GM20431 (cell line): Measurements from ENCODE around the gene CAMSAP1.
"Not testable (repeated sequence)": the region's sequence is repeated elsewhere in the genome, so short reads cannot be mapped to it uniquely, and the experiment has no call there.

Experiments
- in situ Hi-C: fragments of 300-500 bp; cut with MseI, MboI; formaldehyde crosslinking; loops from one replicate; pipeline ENCODE4 v1.15.0; 2020; ENCODE audit warnings: low sequenced_read_pairs; ENCODE audit not compliant: unreplicated experiment

CAMSAP1 gene

GRCh38 chr9:135924628-135925338 lies 17.4 kb upstream of the CAMSAP1 start:
- in situ Hi-C loops: no loop called here

GRCh38 chr9:135923508-135923907 lies 16.2 kb upstream of the CAMSAP1 start:
- in situ Hi-C loops: no loop called here

- in situ Hi-C loops: no loop called here
These were observed 14.5 kb upstream of the CAMSAP1 start for GRCh38 chr9:135921749-135922310.

DNA sequence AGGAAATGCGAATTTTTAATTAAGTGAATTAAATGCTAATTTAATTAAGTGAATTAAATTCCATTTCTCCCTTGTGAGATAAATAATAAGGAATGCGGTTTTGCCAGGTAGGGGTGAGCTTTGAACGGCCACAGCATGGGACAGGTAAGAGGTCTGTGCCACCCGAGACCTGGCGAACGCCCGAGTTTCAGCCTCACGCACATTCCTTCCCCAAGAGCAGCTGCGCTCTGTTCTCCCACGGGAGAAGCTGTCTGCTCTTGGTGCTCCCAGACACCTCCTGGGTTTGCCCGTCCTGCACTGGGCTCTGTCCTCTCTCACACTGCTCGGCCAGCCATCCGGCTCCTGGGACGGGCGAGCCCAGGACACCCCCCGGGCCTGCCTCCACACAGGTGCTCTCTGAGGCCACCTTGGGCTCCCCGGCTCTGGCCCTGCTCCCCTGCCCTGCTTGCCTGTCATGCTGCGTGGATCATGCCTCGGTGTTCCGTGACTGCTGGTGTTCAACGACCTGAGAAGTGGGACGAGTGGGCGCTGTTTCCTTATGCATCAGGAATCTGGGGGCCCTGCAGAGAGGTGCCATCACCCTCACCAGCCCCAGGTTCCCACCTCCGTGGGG lies 13.7 kb upstream of the CAMSAP1 start:
- in situ Hi-C loops: no loop called here

DNA sequence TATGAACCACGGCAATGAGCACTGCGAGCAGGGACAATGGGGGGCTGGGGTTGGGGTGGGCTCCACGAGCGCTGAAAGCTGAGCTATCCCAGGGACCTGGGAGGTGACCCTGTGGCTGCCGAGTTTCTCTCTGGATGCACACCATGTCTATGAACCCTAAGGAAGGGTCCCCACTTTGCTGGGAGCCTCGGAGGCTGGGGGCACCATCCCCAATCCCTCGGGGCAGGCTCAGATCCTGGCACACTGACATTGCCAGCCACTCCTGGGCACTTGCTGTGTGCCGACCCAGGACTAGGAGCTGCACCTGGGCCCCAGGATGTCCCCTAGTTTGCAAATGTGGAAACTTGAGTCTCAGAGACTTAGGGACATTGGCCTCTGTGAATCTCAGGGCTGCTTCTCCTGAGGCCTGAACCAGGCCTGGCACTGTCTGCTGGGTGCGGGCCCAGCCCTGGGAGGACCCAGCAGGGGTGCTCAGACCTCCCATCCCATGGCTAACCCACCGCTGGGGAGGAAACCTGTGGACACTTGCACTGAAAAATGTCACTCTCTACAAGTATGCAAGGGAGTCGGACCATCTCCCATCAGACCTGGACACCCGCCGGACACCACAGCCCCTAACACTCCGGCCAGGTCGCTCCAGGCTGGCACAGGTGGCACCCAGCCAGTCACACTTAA lies 13.0 kb upstream of the CAMSAP1 start:
- in situ Hi-C loops: no loop called here

DNA sequence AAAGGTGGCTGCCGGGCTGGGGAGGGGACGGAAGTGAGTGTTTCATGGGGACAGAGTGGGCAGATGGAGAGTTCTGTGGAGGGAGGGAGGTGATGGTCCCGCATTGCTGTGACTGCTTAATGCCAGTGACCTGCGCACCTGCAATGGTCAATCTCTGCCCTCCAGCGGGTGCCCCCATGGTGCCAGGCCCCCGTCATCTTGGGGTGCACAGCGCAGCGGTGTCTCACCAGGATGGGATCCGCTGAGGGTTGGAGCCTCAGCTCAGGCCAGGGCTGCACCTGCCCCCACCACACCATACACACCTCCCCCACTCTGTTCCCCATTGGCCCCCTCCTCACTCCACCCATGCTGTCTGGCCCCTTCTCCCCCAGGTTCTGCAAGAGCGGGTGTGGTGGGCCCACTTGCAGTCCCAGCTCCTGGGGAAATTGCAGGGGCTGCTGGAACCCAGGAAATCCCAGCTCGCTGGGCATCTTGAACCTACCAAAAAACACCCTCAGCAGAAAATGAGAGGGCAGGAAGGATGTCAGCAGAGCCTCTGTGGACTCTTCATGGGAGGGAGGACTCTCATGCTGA lies 12.1 kb upstream of the CAMSAP1 start:
- in situ Hi-C loops: no loop called here

DNA sequence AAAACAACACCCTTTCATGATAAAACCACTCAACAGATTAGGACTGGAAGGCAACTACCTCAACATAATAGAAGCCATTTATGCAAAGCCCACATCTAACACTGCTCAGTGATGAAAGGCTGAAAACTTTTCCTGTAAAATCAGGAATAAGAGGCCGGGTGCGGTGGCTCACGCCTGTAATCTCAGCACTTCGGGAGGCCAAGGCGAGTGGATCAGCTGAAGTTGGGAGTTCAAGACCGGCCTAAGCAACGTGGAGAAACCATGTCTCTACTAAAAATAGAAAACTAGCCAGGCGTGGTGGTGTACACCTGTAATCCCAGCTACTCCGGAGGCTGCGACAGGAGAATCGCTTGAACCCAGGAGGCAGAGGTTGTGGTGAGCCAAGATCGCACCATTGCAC lies 8.9 kb upstream of the CAMSAP1 start:
- in situ Hi-C loops: not testable (repeated sequence)

GRCh38 chr9:135914921-135915320 lies 7.6 kb upstream of the CAMSAP1 start:
- in situ Hi-C loops: no loop called here

DNA sequence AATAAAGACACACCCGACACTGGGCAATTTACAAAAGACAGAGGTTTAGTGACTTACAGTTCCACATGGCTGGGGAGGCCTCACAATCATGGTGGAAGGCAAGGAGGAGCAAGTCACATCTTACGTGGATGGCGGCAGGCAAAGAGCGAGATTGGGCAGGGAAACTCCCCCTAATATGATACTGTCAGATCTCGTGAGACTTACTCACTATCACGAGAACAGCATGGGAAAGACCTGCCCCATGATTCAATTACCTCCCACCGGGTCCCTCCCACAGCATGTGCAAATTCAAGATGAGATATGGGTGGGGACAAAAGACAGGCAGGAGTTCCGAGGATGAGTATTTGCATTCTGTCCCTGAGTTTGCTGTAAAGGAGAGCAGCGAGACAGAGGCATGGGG lies 3.9 kb upstream of the CAMSAP1 start:
- in situ Hi-C loops: not testable (repeated sequence)

DNA sequence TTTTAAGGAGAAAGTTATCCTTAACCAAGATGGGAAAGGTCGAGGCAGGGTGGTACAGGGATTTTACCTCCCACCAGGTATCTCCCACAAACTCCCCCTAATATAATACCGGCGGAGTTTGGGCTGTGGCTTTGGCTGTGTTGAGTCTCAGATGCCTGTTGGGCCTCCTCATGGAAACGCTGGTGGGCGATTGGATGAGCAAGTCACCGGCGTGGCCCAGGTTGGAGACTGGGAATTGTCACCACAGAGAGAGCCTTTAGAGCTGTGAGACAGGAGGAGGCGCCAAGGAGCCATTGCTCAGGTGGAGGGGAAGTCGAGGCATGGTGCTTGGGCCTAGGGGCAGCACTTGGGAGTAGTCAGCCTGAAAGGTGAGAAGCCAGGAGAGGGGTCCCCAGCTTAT lies 3.4 kb upstream of the CAMSAP1 start:
- in situ Hi-C loops: no loop called here

- in situ Hi-C loops: no loop called here
These were observed 2.9 kb upstream of the CAMSAP1 start for GRCh38 chr9:135910216-135910615.

- in situ Hi-C loops: no loop called here
These were observed 2.0 kb upstream of the CAMSAP1 start for GRCh38 chr9:135909371-135909770.

DNA sequence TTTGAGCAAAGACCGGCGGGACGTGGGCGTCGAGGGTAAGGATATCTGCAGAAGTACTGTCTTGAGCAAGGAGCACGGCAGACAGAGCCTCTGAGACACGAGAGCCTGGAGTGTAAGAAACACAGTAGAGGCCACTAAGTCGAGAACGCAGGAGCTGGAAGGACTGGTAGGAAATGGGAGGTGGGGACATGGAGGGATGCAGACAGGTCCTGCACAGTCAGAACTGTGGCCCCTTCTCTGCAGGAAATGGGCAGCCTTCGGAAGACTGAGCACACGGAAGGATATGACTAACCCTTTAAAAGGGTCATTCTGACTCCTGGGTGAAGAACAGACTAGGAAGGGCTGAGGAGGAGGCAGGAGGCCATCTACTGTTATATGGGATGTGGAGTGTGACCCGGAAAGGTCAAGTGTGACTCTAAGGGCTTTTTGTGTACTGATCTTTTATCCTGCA lies 1.4 kb upstream of the CAMSAP1 start:
- in situ Hi-C loops: no loop called here

- in situ Hi-C loops: no loop called here
These were observed 877 bp upstream of the CAMSAP1 start for GRCh38 chr9:135908093-135908753.

GRCh38 chr9:135907006-135907430 lies 328 bp downstream of the CAMSAP1 start:
- in situ Hi-C loops: no loop called here

DNA sequence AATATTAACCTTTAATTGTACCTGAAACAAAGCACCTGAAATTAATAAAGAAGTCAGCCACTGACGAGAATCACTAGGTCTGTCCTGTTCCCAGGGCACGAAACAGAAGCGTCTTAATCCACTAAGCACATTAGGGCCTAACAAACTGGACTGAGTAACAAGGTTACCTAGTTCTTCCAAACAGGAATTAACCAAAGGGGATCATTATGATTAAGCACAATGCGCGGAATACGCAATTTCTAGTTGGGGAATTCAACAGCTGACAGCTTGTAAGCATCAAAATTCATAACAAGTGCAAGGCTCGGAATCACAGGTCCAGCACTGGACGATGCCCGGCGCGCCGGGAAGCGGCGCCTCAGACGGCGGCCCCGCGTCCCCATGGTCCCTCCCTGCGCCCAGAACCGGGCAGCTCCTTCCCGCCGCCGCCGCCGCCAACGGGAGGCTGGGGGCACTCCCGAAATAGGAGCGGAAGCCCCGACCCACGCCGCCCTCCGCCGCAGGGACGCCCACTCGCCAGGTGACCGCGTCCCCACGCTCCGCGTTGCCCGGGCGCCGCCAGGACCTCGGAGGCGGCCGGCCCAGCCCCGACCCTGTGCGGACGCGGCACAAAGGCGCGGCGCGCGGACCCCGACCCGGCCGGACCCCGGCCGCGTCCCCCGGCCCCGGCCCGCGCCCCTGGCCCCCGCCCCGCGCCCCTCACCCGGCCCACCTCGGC lies 898 bp downstream of the CAMSAP1 start:
- in situ Hi-C loops: no loop called here

DNA sequence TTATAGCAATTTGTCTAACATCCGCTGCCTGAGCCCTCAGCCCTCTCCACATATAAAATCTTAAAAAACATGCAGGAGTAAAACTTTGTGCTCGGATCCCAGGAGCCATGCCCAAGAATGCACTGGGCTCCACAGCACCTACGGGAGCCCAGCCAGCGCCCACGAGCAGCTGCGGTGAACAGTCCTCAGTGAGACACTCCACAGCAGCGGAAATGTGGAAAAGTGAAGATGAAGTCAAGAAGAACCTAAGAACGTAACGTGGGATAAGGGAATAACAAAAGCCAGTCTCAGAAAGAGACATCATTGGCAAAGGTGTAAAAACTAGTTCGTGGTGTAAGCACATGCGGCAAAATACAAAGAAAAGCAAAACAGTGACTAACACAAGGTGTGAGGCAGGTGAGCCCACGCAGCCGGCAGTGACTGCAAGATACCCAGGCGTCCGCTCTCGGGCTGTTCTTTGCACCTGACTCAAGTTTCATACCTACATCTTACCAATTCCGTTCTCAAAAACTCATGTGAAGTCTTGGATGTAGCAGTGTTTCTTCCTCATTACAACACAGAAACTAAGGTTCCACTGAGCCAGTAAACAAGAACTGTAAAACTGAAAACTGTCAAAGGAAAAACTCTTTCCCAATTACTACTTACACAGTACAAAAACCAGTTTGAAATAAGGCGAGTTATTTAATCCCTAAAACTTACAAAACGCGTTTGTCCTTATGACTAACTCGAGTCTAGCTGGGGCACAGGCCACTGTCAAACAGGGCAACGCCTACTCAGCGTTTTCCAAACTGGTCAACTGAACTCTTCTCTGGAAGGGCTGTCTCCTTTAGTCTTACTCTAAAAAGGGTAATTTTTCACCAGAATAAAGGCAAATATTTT lies 1.7 kb downstream of the CAMSAP1 start:
- in situ Hi-C loops: no loop called here

DNA sequence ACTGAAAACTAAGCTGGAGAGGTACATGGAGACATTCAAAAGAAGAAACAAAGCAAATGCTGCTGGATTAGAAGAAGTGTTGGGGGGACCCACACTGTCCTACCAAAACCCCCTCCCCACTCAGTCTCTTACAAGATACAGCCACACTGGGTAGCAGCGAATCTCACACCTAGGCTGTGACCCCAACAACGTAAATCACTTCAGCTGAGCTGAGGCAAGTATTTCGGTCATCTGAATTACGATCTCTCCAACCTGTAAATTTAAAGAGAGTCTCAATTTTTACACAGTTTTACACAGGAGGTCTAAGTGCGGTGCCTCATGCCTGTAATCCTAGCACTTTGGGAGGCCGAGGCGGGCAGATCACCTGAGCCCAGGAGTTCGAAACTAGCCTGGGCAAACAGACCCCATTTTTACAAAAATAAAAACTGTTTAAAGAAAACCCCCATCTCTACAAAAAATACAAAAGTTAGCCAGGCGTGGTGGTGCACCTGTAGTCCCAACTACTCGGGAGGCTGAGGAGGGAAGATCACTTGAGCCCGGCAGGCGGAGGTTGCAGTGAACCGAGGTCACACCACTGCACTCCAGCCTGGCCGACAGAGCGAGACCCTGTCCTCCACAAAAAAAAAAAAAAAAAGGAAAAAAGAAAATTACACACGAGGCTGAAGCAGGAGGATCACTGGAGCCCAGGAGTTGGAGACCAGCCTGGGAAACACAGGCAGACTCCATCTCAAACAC lies 3.4 kb downstream of the CAMSAP1 start:
- in situ Hi-C loops: no loop called here
